ENCODE data around the gene ESR1. TPM values are rescaled to one million over a fixed set of nuclear protein-coding genes. Genes with fewer than 3 reads are reported as not detected.

Gene ESR1
- total RNA-seq, 4 donors from 2014 or later: 0.83 to 1.8 (median 1.3) TPM

- no peaks in the 10 kb centered on the region for H3K27me3 ChIP-seq
- H3K36me3 ChIP-seq: peaks cover 10 to 56% (median 26%) of the 10 kb centered on the region in 4 donors
- no peaks in the 10 kb centered on the region for H3K9me3 ChIP-seq
- no peak for DNase-seq (ENCODE audit: extremely low spot score)
- H3K4me3 ChIP-seq: no peak overlapping the region
- TF ChIP-seq EP300 (IDR thresholded peaks at IDR 0.05) (no peak), POLR2A (IDR thresholded peaks at IDR 0.05; ENCODE audit: low read depth) (no peak), CTCF (IDR thresholded peaks at IDR 0.05) (no peak), POLR2AphosphoS5 (IDR thresholded peaks at IDR 0.05) (no peak)
- intact Hi-C loops (cut with DNase I): no loop called here
- 74% methylated on average over 13 of the region's 13 CpGs for WGBS
- peaks cover 0 to 11% (median 9%) of the 10 kb centered on the region in 4 donors for H3K4me1 ChIP-seq
- no peak overlapping the region for H3K27ac ChIP-seq (replicated peaks in 1 of 4)
These were observed 360.4 kb downstream of the ESR1 start for GRCh38 chr6:152167641-152168603.

- Histone ChIP-seq H3K36me3 (peaks cover 7 to 57% (median 23%) of the 10 kb centered on the region in 4 donors), H3K27ac (replicated peaks in 1 of 4) (no peak overlapping the region), H3K9me3 (no peaks in the 10 kb centered on the region), H3K4me3 (no peak overlapping the region), H3K27me3 (no peaks in the 10 kb centered on the region), H3K4me1 (peaks cover 0 to 11% (median 9%) of the 10 kb centered on the region in 4 donors)
- intact Hi-C loops (cut with DNase I): no loop called here
- 84% methylated on average over 4 of the region's 4 CpGs for WGBS
- TF ChIP-seq EP300 (IDR thresholded peaks at IDR 0.05) (no peak), POLR2A (IDR thresholded peaks at IDR 0.05; ENCODE audit: low read depth) (no peak), POLR2AphosphoS5 (IDR thresholded peaks at IDR 0.05) (no peak), CTCF (IDR thresholded peaks at IDR 0.05) (no peak)
- no peak for DNase-seq (ENCODE audit: extremely low spot score)
These were observed 362.8 kb downstream of the ESR1 start for GRCh38 chr6:152170313-152170701.

- TF ChIP-seq EP300 (IDR thresholded peaks at IDR 0.05): no peak
- TF ChIP-seq CTCF (IDR thresholded peaks at IDR 0.05): no peak
- TF ChIP-seq POLR2AphosphoS5 (IDR thresholded peaks at IDR 0.05): no peak
- TF ChIP-seq POLR2A (IDR thresholded peaks at IDR 0.05; ENCODE audit: low read depth): no peak
- intact Hi-C loops (cut with DNase I): no loop called here
- Histone ChIP-seq H3K27ac (replicated peaks in 1 of 4) (no peak overlapping the region), H3K4me3 (no peak overlapping the region), H3K36me3 (peaks cover 9 to 58% (median 26%) of the 10 kb centered on the region in 4 donors), H3K9me3 (no peaks in the 10 kb centered on the region), H3K27me3 (no peaks in the 10 kb centered on the region), H3K4me1 (peaks cover 0 to 11% (median 9%) of the 10 kb centered on the region in 4 donors)
- no peak for DNase-seq (ENCODE audit: extremely low spot score)
- 83% methylated on average over 13 of the region's 13 CpGs for WGBS
These were observed 363.5 kb downstream of the ESR1 start for GRCh38 chr6:152170702-152171667.

- no peak for TF ChIP-seq POLR2AphosphoS5 (IDR thresholded peaks at IDR 0.05)
- no peak for TF ChIP-seq CTCF (IDR thresholded peaks at IDR 0.05)
- no peak for TF ChIP-seq POLR2A (IDR thresholded peaks at IDR 0.05; ENCODE audit: low read depth)
- TF ChIP-seq EP300 (IDR thresholded peaks at IDR 0.05): no peak
- no peaks in the 10 kb centered on the region for H3K9me3 ChIP-seq
- DNase-seq (ENCODE audit: extremely low spot score): no peak
- intact Hi-C loops (cut with DNase I): no loop called here
- 87% methylated on average over 4 of the region's 4 CpGs for WGBS
- peaks cover 0 to 4% (median 3%) of the 10 kb centered on the region in 4 donors for H3K4me1 ChIP-seq
- peaks cover 14 to 61% (median 31%) of the 10 kb centered on the region in 4 donors for H3K36me3 ChIP-seq
- H3K4me3 ChIP-seq: no peak overlapping the region
- no peak overlapping the region for H3K27ac ChIP-seq (replicated peaks in 1 of 4)
- no peaks in the 10 kb centered on the region for H3K27me3 ChIP-seq
These were observed 365.8 kb downstream of the ESR1 start for GRCh38 chr6:152173321-152173720.

All from esophagus muscularis mucosa (tissue), 4 donors.